CD4-positive, CD25-positive, alpha-beta regulatory T cell (primary cell): ENCODE results near the gene BCL2. TPM values are rescaled to one million over a fixed set of nuclear protein-coding genes. Genes with fewer than 3 reads are reported as not detected.

Experiments
- ATAC-seq, 2 donors: fragments of 150-1000 bp; cut with Tn5 transposase; one replicate each; pipeline ENCODE4 v1.10.0; 2021; ENCODE audit warnings: low read depth in 2 of 2, moderate number of reproducible peaks in 2 of 2, moderate library complexity in 1 of 2
- DNase-seq, 3 donors: peaks; one replicate each; pipeline versions ENCODE4 v3.0.0 to v3.0.0-alpha.2; 2012 to 2022; ENCODE audit warnings: mixed read lengths in 1 of 3
- H3K27ac ChIP-seq: one replicate; pipeline ENCODE4 v1.7.0; 2013; ENCODE audit warnings: mild to moderate bottlenecking, low read length; ENCODE audit not compliant: insufficient read depth, poor library complexity, severe bottlenecking
- H3K27me3 ChIP-seq: one replicate; pipeline ENCODE4 v1.7.0; 2013; ENCODE audit warnings: low read length; ENCODE audit not compliant: control insufficient read depth, insufficient read depth
- H3K36me3 ChIP-seq: one replicate; pipeline ENCODE4 v1.7.0; 2013; ENCODE audit warnings: mild to moderate bottlenecking, low read length, moderate library complexity; ENCODE audit not compliant: control insufficient read depth, insufficient read depth
- H3K4me1 ChIP-seq: 2 replicates; pipeline ENCODE4 v1.7.0; 2013; ENCODE audit warnings: mild to moderate bottlenecking, low read length; ENCODE audit not compliant: insufficient read depth, control insufficient read depth, poor library complexity, severe bottlenecking
- H3K4me3 ChIP-seq: one replicate; pipeline ENCODE4 v1.7.0; 2013; ENCODE audit warnings: low read depth, mild to moderate bottlenecking, low read length, moderate library complexity
- H3K9me3 ChIP-seq, 2 experiments: 1 replicate in 1 of 2; 2 replicates in 1 of 2; pipeline ENCODE4 v1.7.0; 2013; ENCODE audit warnings: low read length in 2 of 2, mild to moderate bottlenecking in 1 of 2, moderate library complexity in 1 of 2; ENCODE audit not compliant: control insufficient read depth in 2 of 2
- H3K27ac Mint-ChIP-seq, 3 donors: one replicate each; pipeline ENCODE4 v1.8.0; 2020 to 2022; ENCODE audit warnings: mild to moderate bottlenecking in 3 of 3, mixed read lengths in 3 of 3, moderate library complexity in 2 of 3
- H3K27me3 Mint-ChIP-seq: one replicate; pipeline ENCODE4 v1.8.0; 2022; ENCODE audit warnings: mild to moderate bottlenecking, mixed read lengths
- H3K36me3 Mint-ChIP-seq: one replicate; pipeline ENCODE4 v1.8.0; 2020; ENCODE audit warnings: mixed read lengths
- H3K4me1 Mint-ChIP-seq, 4 donors: one replicate each; pipeline ENCODE4 v1.8.0; 2020 to 2022; ENCODE audit warnings: mixed read lengths in 4 of 4, mild to moderate bottlenecking in 1 of 4
- H3K4me3 Mint-ChIP-seq, 4 donors: one replicate each; pipeline ENCODE4 v1.8.0; 2020 to 2022; ENCODE audit warnings: mild to moderate bottlenecking in 4 of 4, mixed read lengths in 4 of 4, moderate library complexity in 3 of 4
- H3K9me3 Mint-ChIP-seq, 7 donors: one replicate each; pipeline ENCODE4 v1.8.0; 2020 to 2022; ENCODE audit warnings: mixed read lengths in 7 of 7, mild to moderate bottlenecking in 3 of 7, moderate library complexity in 2 of 7
- polyA plus RNA-seq, 4 donors: library from polyadenylated mRNA; unstranded; fragments of 300-500 nt; fragmentation: Illumina TruSeq; gene quantifications; one replicate each; pipeline ENCODE4 v1.2.3, GENCODE V29; 2021
- total RNA-seq: library from RNA; stranded (reverse); gene quantifications from one replicate; pipeline ENCODE4 v1.2.3, GENCODE V29; 2022

BCL2 gene
- total and polyA plus RNA-seq, 5 donors from 2014 or later: 19.1 to 125 (median 31.1) TPM

GRCh38 chr18:63131106-63131958 lies 188.2 kb downstream of the BCL2 start:
- peak overlapping the region; percentile 51 for H3K4me3 ChIP-seq
- peak overlapping the region; percentile 88 to 93 (median 89) for H3K27ac Mint-ChIP-seq
- peaks cover 26 to 63% (median 43%) of the 10 kb centered on the region in 4 donors for H3K4me1 Mint-ChIP-seq
- no peaks in the 10 kb centered on the region for H3K27me3 Mint-ChIP-seq
- peak overlapping the region; percentile 30 to 66 (median 42) for H3K4me3 Mint-ChIP-seq
- H3K9me3 Mint-ChIP-seq: no peaks in the 10 kb centered on the region
- peaks cover 26% of the 10 kb centered on the region for H3K36me3 Mint-ChIP-seq
- H3K9me3 ChIP-seq: no peaks in the 10 kb centered on the region
- peak; percentile 43 to 81 (median 72) for DNase-seq
- ATAC-seq: peak; percentile 43 to 54
- peak overlapping the region; percentile 61 for H3K27ac ChIP-seq
- H3K36me3 ChIP-seq: peaks cover 25% of the 10 kb centered on the region
- no peaks in the 10 kb centered on the region for H3K27me3 ChIP-seq
- H3K4me1 ChIP-seq: peaks cover 22% of the 10 kb centered on the region

- no peaks in the 10 kb centered on the region for H3K9me3 Mint-ChIP-seq
- Histone ChIP-seq H3K36me3 (peaks cover 33% of the 10 kb centered on the region), H3K4me1 (peaks cover 22% of the 10 kb centered on the region), H3K4me3 (no peak overlapping the region), H3K27me3 (no peaks in the 10 kb centered on the region), H3K27ac (no peak overlapping the region), H3K9me3 (no peaks in the 10 kb centered on the region)
- H3K27ac Mint-ChIP-seq: peak overlapping the region in 1 of 3 donors; percentile 56
- peaks cover 19% of the 10 kb centered on the region for H3K36me3 Mint-ChIP-seq
- DNase-seq (no peak), ATAC-seq (no peak)
- no peak overlapping the region for H3K4me3 Mint-ChIP-seq
- H3K4me1 Mint-ChIP-seq: peaks cover 16 to 51% (median 31%) of the 10 kb centered on the region in 4 donors
- H3K27me3 Mint-ChIP-seq: no peaks in the 10 kb centered on the region
Measured at GRCh38 chr18:63130176-63130575, 189.4 kb downstream of the BCL2 start.

- H3K27ac Mint-ChIP-seq: peak overlapping the region in 2 of 3 donors; percentile 54 to 75
- no peaks in the 10 kb centered on the region for H3K9me3 Mint-ChIP-seq
- H3K36me3 Mint-ChIP-seq: peaks cover 17% of the 10 kb centered on the region
- Histone ChIP-seq H3K9me3 (no peaks in the 10 kb centered on the region), H3K27me3 (no peaks in the 10 kb centered on the region), H3K27ac (no peak overlapping the region), H3K4me1 (peaks cover 22% of the 10 kb centered on the region), H3K4me3 (no peak overlapping the region), H3K36me3 (peaks cover 33% of the 10 kb centered on the region)
- H3K4me1 Mint-ChIP-seq: peaks cover 22 to 40% (median 28%) of the 10 kb centered on the region in 4 donors
- H3K4me3 Mint-ChIP-seq: no peak overlapping the region
- DNase-seq (no peak), ATAC-seq (no peak)
- no peaks in the 10 kb centered on the region for H3K27me3 Mint-ChIP-seq
Measured at GRCh38 chr18:63128237-63128974, 191.2 kb downstream of the BCL2 start.

GRCh38 chr18:63126134-63127069 lies 193.2 kb downstream of the BCL2 start:
- Histone ChIP-seq H3K27ac (no peak overlapping the region), H3K4me3 (no peak overlapping the region), H3K9me3 (no peaks in the 10 kb centered on the region), H3K4me1 (peaks cover 5% of the 10 kb centered on the region), H3K36me3 (peaks cover 33% of the 10 kb centered on the region), H3K27me3 (no peaks in the 10 kb centered on the region)
- Mint-ChIP-seq H3K4me3 (no peak overlapping the region), H3K27ac (peak overlapping the region in 2 of 3 donors; percentile 26 to 62), H3K36me3 (peaks cover 17% of the 10 kb centered on the region), H3K27me3 (no peaks in the 10 kb centered on the region), H3K9me3 (no peaks in the 10 kb centered on the region), H3K4me1 (peaks cover 14 to 26% (median 20%) of the 10 kb centered on the region in 4 donors)
- ATAC-seq (no peak), DNase-seq (no peak)

- no peak overlapping the region for H3K27ac ChIP-seq
- H3K9me3 Mint-ChIP-seq: no peaks in the 10 kb centered on the region
- peaks cover 26% of the 10 kb centered on the region for H3K27me3 Mint-ChIP-seq
- H3K9me3 ChIP-seq: no peaks in the 10 kb centered on the region
- DNase-seq (no peak), ATAC-seq (no peak)
- no peak overlapping the region for H3K4me3 Mint-ChIP-seq
- no peak overlapping the region for H3K4me3 ChIP-seq
- H3K36me3 ChIP-seq: peaks cover under 1% of the 10 kb centered on the region
- no peak overlapping the region for H3K27ac Mint-ChIP-seq
- H3K36me3 Mint-ChIP-seq: no peaks in the 10 kb centered on the region
- peaks cover 9% of the 10 kb centered on the region for H3K27me3 ChIP-seq
- no peaks in the 10 kb centered on the region for H3K4me1 ChIP-seq
- peaks cover 7 to 18% (median 14%) of the 10 kb centered on the region in 4 donors for H3K4me1 Mint-ChIP-seq
Measured at GRCh38 chr18:63120620-63121019, 198.9 kb downstream of the BCL2 start.

- Mint-ChIP-seq H3K4me1 (peaks cover 1 to 17% (median 10%) of the 10 kb centered on the region in 4 donors), H3K27ac (peak overlapping the region in 2 of 3 donors; percentile 5 to 7), H3K27me3 (peaks cover 33% of the 10 kb centered on the region), H3K36me3 (no peaks in the 10 kb centered on the region), H3K9me3 (no peaks in the 10 kb centered on the region), H3K4me3 (no peak overlapping the region)
- H3K4me3 ChIP-seq: no peak overlapping the region
- no peaks in the 10 kb centered on the region for H3K9me3 ChIP-seq
- H3K4me1 ChIP-seq: no peaks in the 10 kb centered on the region
- peaks cover 11% of the 10 kb centered on the region for H3K27me3 ChIP-seq
- H3K27ac ChIP-seq: no peak overlapping the region
- no peak for ATAC-seq
- DNase-seq: no peak
- H3K36me3 ChIP-seq: no peaks in the 10 kb centered on the region
Measured at GRCh38 chr18:63119647-63120046, 199.9 kb downstream of the BCL2 start.
